Bone marrow (tissue), 2 donors: ENCODE data around the gene JHY.
A peak's percentile ranks its signal among the peaks of the same experiment; 100 is the strongest.

ENCODE experiments used
- DNase-seq, 2 donors: peaks; one replicate each; lab custom pipeline; 2025; lab: John Stamatoyannopoulos, UW

The JHY gene

DNA sequence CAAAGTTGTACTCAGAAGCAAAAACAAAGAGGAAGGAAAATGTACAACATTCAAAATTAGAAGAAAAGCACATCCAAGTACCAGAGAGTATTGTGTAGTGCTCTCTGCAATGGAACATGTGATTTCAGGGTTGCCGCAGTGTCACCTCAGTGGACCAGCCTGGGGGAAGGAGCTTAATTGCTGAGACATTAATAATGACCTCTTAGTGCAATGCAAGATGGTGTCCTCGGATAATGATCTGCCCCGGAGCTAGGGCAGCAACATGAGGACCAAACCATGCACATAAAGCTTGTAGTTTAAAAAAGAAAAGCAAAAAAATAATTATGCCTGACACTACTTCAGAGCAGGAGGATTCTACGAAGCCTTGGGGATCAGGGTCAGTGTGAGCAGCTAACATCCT is 11.3 kb upstream of the JHY start:
- no peak for DNase-seq

DNA sequence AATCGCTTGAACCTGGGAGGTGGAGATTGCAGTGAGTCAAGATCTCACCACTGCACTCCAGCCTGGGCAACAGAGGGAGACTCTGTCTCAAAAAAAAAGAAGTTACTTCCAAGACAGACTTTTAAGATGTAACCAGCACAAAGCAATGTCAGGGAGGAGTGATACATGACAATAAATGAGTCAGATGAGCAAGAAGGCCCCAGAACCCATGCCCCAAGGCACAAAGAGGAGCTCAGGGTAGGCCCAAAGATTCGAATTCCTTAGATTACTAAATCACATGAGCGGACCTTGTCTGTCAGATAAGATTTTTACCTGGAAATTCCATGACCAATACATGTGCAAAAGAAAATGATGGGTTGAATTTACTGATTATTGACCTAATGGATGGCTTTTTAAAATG is 10.5 kb upstream of the JHY start:
- DNase-seq, result no peak

- DNase-seq, result no peak
These were observed 7.6 kb upstream of the JHY start for GRCh38 chr11:122874991-122875390.

DNA sequence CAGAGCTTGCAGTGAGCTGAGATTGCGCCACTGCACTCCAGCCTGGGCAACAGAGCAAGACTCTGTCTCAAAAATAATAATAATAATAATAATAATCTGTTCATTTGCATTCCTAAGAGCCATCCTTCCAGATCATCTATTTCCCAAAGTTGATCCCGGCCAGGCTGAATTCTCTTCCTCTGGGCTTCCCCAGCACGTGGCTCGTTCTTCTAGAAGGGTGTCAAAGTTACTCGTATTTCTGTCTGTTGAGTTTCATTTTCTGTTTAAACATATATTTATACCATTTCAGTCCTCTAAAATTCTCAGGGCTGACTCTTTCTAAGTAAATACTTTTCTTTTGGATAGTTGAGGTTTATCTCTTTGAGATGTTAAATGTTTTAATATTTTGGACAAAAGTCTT is 4.8 kb upstream of the JHY start:
- DNase-seq, result no peak

DNA sequence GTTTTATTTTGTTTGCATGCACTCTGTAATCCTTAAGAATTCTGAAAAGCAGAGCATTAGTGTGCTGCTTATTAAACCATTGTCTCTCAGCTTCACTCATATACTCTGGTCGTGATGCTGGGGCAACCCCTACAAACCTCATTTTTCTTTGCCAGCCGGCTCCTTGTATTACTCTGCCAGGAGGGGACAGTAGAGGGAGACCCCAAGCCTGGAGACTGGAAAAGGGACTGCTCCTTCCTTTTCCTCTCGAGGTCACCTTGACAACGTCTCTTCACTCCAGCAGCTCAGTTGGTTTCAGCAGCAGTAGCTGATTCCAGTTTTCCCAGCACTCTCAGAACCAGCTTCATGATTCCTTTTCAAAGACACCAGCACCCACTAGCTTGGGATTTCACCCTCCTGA is 2.8 kb upstream of the JHY start:
- no peak for DNase-seq

- DNase-seq, result peak in 1 of 2 donors; percentile 42
These were observed 492 bp downstream of the JHY start for GRCh38 chr11:122882857-122883645.

- DNase-seq, result no peak
These were observed 1.1 kb downstream of the JHY start for GRCh38 chr11:122883646-122883979.

DNA sequence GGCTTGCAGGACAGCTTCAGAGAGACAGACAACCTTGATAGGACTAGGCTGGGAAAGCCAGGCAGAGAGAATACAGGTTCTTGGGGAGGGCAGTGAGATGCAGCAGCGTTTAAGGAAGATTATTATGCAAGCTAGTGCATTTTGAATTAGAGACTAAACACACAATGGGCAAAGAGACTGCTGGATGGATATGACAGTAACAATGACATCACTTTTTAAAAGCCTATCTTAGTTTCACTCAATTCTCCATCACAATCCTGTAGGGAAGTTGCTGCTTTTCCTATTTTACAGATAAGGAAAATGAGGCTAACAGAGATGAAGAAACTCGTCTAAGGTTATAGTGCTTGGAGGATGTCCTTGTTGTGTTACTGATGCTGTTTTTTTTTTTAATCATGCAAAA is 5.6 kb downstream of the JHY start:
- DNase-seq, result no peak

- DNase-seq, result no peak
These were observed 10.6 kb downstream of the JHY start for GRCh38 chr11:122893131-122893530.

- DNase-seq, result no peak
These were observed 13.0 kb downstream of the JHY start for GRCh38 chr11:122895563-122895962.

DNA sequence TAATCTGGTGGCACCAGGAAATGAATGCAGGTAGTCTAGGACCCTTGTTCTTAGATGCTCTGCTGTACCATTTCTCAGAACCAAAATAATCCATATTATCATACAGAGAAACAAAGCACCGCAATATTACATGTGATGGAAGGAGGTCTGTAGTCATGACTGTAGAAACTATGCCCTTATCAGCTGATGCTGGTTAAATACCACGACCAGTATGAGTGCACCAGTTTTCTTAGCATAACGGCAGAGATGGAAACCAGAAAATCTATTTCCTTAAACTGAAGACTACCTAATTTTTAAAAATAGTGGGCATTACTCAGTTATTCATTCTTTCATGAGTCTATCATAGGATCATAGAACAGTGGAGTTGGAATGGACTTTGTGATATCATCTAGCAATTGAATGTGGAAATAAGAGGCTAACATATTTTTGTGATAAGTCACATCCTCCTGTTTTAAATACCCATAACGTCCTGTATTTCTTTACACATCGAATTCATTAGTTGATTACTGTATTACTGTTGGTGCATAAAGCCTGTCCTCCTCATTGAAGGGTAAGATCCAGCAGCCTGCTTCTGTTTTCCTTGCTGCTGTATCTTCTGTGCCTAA is 15.1 kb downstream of the JHY start:
- DNase-seq, result no peak

GRCh38 chr11:122898799-122899198 is 16.2 kb downstream of the JHY start:
- DNase-seq, result no peak

DNA sequence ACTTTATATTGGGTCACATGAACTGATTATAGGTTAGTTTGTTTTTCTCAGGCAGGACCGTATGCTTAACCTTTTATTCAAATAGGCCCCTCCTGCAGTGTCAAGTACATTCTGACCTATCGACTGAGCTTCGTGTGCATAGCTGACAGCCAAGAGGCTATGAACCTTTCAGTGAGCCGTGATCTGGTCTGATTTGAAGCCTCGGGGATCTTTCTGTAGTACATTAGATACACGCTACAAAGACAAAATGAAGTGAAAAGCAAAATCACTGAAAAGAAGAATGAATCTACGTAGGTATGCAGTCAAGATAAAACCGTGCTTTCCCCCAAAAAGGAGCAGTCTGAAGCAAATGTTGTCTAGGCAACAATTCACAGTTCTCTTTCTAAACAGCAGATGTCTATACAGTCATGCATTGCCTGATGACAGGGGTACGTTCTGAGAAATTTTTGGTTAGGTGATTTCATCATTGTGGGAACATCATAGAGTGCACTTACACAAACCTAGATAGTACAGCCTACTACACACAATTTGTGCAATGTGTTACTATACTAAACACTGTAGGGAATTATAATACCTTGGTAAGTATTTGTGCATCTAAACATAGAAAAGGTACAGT is 18.1 kb downstream of the JHY start:
- no peak for DNase-seq

DNA sequence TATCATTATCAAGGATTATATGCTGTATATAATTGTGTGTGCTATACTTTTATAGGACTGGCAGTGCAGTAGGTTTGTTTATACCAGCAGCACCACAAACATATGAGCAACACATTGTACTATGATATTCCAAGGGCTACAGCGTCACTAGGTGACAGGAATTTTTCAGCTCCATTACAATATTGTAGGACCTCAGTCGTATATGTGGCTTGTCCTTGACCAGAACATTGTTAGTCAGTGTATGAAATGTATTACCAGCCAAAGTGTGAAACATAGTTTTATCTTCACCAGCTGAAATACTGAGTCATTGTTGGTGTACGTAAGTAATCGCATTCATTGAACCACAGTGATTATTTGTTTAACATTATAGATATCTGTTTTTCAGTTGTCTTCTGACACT is 20.4 kb downstream of the JHY start:
- DNase-seq, result no peak

GRCh38 chr11:122910775-122911174 is 28.2 kb downstream of the JHY start:
- no peak for DNase-seq

- no peak for DNase-seq
These were observed 34.8 kb downstream of the JHY start for GRCh38 chr11:122917311-122917710.

DNA sequence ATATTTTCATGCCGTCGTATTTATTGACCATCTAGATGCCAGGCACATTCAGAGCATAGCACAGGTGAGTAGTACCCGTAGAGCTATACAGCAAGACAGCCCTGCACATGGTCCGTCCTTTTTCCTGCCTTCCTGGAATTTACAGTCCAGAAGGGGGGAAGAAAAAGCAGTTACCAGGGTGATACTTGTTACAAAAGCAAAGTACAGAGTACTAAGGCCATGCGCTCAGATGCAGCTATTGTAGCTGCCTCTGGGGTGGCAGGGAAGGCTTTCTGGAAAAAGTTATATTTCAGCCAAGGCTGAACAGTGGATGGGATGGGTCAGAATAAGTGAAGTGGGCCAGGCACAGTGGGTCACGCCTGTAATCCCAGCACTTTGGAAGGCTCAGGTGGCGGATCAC is 36.2 kb downstream of the JHY start:
- no peak for DNase-seq

GRCh38 chr11:122920579-122920978 is 38.0 kb downstream of the JHY start:
- no peak for DNase-seq

DNA sequence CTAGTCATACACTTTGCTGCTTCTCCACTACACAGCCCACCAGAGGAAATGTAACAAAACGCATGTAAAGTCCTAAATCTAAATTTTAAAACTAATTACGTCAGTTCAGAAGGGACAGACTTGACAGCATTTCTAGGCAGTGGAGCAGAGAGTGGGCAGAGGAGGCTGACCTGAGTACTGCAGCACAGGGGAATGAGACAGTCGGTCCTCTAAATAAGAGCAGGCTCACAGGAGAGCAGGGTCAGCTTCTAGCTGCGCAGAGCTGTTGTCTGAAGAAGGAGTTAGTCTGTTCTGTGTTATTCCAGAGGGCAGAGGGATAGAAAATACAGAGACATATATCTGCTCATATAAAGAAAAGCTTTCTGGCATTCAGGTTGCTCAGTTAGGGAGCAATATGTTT is 40.3 kb downstream of the JHY start:
- no peak for DNase-seq

DNA sequence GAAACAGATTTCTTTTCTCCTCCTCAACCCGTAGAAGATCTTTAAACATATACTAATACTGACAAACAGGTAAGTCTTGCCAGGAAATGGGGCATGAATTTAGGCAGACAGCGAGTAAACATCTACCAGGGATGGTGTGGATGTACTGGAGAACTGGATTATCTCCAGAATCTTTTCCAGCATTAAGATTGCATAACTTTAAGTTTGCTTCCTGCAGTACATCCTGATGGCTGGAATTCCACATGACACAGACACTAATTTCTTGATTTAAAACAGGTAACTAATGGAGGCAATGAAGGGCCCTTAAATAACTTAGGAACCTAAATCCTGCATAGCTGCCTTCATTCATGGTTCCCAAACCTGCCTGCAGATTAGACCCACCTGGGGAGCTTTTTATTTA is 40.7 kb downstream of the JHY start:
- no peak for DNase-seq

DNA sequence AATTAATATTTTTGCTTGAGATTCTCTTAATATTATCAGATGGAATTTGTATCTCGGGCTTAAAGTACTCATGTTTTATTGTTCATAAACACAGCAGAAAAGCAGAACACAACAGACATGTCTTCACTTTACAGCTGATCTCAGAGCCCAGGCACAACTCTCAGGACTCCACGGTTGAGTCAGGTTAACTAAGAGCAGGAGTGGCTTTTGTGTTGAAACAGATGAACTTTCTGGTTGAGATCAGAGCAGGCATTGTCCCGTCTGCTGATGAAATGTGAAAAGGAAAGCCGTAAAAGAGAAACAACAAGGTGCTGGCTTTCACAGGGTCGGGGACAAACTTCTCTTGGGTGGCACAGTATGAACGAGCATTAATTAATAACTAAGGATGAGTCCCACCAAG is 49.0 kb downstream of the JHY start:
- DNase-seq, result no peak

- DNase-seq, result no peak
These were observed 50.9 kb downstream of the JHY start for GRCh38 chr11:122933416-122933815.

DNA sequence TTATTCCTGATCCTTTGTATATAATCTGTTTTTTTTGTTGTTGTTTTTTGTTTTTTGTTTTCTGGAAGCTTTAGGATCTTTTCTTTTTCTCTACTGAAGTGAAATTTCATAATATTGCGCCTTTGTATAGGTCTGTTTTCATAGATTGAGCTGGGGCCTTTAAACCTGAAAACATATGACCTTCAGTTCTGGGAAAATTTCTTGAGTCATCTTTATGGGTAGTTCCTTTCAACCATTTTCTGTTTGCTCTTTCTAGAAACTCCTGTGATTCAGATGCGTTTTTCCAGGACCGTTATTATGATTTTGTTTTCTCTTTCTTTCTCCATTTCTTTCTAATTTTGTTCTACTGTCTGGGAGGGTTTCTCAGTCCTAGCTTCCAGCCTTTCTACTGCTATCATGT is 55.4 kb downstream of the JHY start:
- DNase-seq, result no peak

- no peak for DNase-seq
These were observed 56.0 kb downstream of the JHY start for GRCh38 chr11:122938557-122938956.
